GM19452 (cell line): ENCODE results near the gene CYP2W1.

Experiments
- ATAC-seq: cut with Tn5 transposase; IDR thresholded peaks from one replicate; pipeline ENCODE4 v1.9.1; 2021; ENCODE audit not compliant: unreplicated experiment

The CYP2W1 gene

GRCh38 chr7:979886-980571, 3.0 kb upstream of the CYP2W1 start:
- no peak for ATAC-seq

GRCh38 chr7:981793-982510, 1.0 kb upstream of the CYP2W1 start:
- ATAC-seq: no peak

- no peak for ATAC-seq
These were observed 424 bp upstream of the CYP2W1 start for GRCh38 chr7:982511-983003.

- no peak for ATAC-seq
These were observed 663 bp downstream of the CYP2W1 start for GRCh38 chr7:983616-984071.

GRCh38 chr7:984361-985126, 1.6 kb downstream of the CYP2W1 start:
- ATAC-seq: no peak

- ATAC-seq: no peak
These were observed 2.1 kb downstream of the CYP2W1 start for GRCh38 chr7:985127-985416.

GRCh38 chr7:985915-986741, 3.1 kb downstream of the CYP2W1 start:
- no peak for ATAC-seq

- ATAC-seq: no peak
These were observed 4.1 kb downstream of the CYP2W1 start for GRCh38 chr7:986766-987751.

GRCh38 chr7:987909-988308, 4.9 kb downstream of the CYP2W1 start:
- ATAC-seq: no peak

GRCh38 chr7:988426-988911, 5.5 kb downstream of the CYP2W1 start:
- ATAC-seq: no peak

GRCh38 chr7:988963-989529, 6.1 kb downstream of the CYP2W1 start:
- no peak for ATAC-seq

- no peak for ATAC-seq
These were observed 7.5 kb downstream of the CYP2W1 start for GRCh38 chr7:990352-990932.

GRCh38 chr7:990933-991728, 8.2 kb downstream of the CYP2W1 start:
- no peak for ATAC-seq

- no peak for ATAC-seq
These were observed 9.0 kb downstream of the CYP2W1 start for GRCh38 chr7:991729-992656.

- ATAC-seq: peak; percentile 87
These were observed 10.0 kb downstream of the CYP2W1 start for GRCh38 chr7:992709-993607.
